ENCODE results near the gene MAPRE2.

Gene MAPRE2

DNA sequence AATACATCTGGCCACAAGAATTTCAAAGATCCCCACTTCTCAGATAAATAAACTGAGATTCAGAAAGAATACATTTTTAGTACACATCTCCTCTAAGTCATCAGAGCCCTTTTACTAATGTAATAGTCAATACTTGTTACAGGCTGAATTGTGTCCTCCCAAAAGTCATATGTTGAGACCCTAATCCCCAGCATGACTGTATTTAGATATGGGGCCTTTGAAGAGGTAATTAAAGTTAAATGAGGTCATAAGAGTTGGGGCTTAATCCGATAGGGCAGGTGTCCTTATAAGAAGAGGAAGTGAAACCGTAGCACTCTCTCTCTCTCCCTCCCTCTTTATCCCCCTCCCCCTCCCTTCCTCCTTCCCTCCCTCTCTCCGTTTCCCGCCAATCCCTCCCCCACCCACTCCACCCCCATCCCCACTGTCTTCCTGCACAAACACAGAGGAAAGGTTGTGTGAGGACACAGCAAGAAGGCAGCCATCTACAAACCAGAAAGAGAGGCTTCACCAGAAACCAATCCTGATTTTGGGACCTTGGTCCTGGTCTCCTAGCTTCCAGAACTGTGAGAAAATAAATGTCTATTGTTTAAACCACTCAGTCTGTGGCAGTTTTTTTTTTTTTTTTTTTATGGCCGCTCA is 133.0 kb downstream of the MAPRE2 start:
- Histone ChIP-seq H4K91ac (ENCODE audit: low read depth, low read length, poor library complexity) (no peak overlapping the region), H2AK5ac (ENCODE audit: low read depth, low read length) (no peak overlapping the region), H3K18ac (ENCODE audit: low read length) (no peak overlapping the region), H3K27me3 (ENCODE audit: control insufficient read depth in 3 of 3, insufficient read depth in 3 of 3, low read depth in 1 of 3, low read length in 3 of 3) (no peaks in the 10 kb centered on the region), H3K4me3 (ENCODE audit: low read length in 2 of 2) (no peak overlapping the region), H3K14ac (ENCODE audit: low read length) (no peak overlapping the region), H4K8ac (ENCODE audit: low read depth, low read length) (no peak overlapping the region), H3K79me1 (ENCODE audit: low read depth, low read length) (no peaks in the 10 kb centered on the region), H2BK5ac (ENCODE audit: low read length) (no peak overlapping the region), H3K27ac (replicated peaks; ENCODE audit: low read length) (no peak overlapping the region), H3K36me3 (replicated peaks in 1 of 2; ENCODE audit: control insufficient read depth in 2 of 2, insufficient read depth in 2 of 2, low read length in 2 of 2) (no peaks in the 10 kb centered on the region), H3K9me3 (replicated peaks in 1 of 2; ENCODE audit: control insufficient read depth in 2 of 2, insufficient read depth in 1 of 2, low read depth in 1 of 2, low read length in 2 of 2) (peaks cover 0 to 9% of the 10 kb centered on the region in 2 donors), H3K9ac (ENCODE audit: low read depth, low read length, poor library complexity) (no peak overlapping the region), H3K4me2 (ENCODE audit: insufficient read depth, low read length, poor library complexity, severe bottlenecking) (no peak overlapping the region), H2BK12ac (ENCODE audit: low read length) (no peak overlapping the region), H3K4me1 (ENCODE audit: control insufficient read depth in 2 of 2, insufficient read depth in 1 of 2, low read depth in 1 of 2, low read length in 2 of 2) (peaks cover 0 to 1% of the 10 kb centered on the region in 2 donors), H2BK15ac (ENCODE audit: low read length) (no peak overlapping the region), H2AFZ (ENCODE audit: low read length) (no peak overlapping the region), H3K4ac (ENCODE audit: low read length) (no peak overlapping the region), H3K23ac (ENCODE audit: low read depth, low read length, poor library complexity) (no peak overlapping the region), H2BK120ac (ENCODE audit: low read depth, low read length) (no peak overlapping the region)
- no CpG with 5 or more reads among the region's 5 CpGs for WGBS, 2 donors (ENCODE audit: extremely low coverage in 2 of 2, insufficient read length in 2 of 2, insufficient replicate concordance in 1 of 2)
- DNase-seq (ENCODE audit: low spot score): no peak

DNA sequence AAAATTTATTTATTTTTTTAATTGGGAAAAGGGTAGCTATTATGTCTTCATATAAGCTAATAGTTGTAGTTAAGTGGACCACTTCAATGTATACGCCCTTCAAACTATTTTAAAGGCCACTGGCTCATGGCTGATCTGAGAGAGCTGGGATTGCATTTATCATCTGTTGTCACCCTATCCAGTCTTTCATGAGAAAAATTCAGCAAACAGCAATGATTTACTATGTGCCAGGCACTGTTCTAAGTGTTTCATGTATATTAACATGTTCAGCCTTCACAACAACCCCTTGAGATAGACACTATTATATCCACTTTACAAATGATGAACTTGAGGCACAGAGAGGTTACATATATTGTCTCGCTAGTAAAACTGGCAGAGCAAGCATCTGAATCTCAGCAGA is 133.5 kb downstream of the MAPRE2 start:
- H2AK5ac ChIP-seq (ENCODE audit: low read depth, low read length): no peak overlapping the region
- H2BK15ac ChIP-seq (ENCODE audit: low read length): no peak overlapping the region
- H3K4ac ChIP-seq (ENCODE audit: low read length): no peak overlapping the region
- H3K36me3 ChIP-seq (replicated peaks in 1 of 2; ENCODE audit: control insufficient read depth in 2 of 2, insufficient read depth in 2 of 2, low read length in 2 of 2): no peaks in the 10 kb centered on the region
- no peaks in the 10 kb centered on the region for H3K79me1 ChIP-seq (ENCODE audit: low read depth, low read length)
- H2BK5ac ChIP-seq (ENCODE audit: low read length): no peak overlapping the region
- H4K8ac ChIP-seq (ENCODE audit: low read depth, low read length): no peak overlapping the region
- H2BK12ac ChIP-seq (ENCODE audit: low read length): no peak overlapping the region
- H2BK120ac ChIP-seq (ENCODE audit: low read depth, low read length): no peak overlapping the region
- no peak overlapping the region for H3K23ac ChIP-seq (ENCODE audit: low read depth, low read length, poor library complexity)
- DNase-seq (ENCODE audit: low spot score): no peak
- peaks cover 0 to 9% of the 10 kb centered on the region in 2 donors for H3K9me3 ChIP-seq (replicated peaks in 1 of 2; ENCODE audit: control insufficient read depth in 2 of 2, insufficient read depth in 1 of 2, low read depth in 1 of 2, low read length in 2 of 2)
- H3K4me3 ChIP-seq (ENCODE audit: low read length in 2 of 2): no peak overlapping the region
- no peak overlapping the region for H3K14ac ChIP-seq (ENCODE audit: low read length)
- no peak overlapping the region for H4K91ac ChIP-seq (ENCODE audit: low read depth, low read length, poor library complexity)
- H3K9ac ChIP-seq (ENCODE audit: low read depth, low read length, poor library complexity): no peak overlapping the region
- no peak overlapping the region for H3K18ac ChIP-seq (ENCODE audit: low read length)
- H3K27ac ChIP-seq (replicated peaks; ENCODE audit: low read length): no peak overlapping the region
- H3K27me3 ChIP-seq (ENCODE audit: control insufficient read depth in 3 of 3, insufficient read depth in 3 of 3, low read depth in 1 of 3, low read length in 3 of 3): no peaks in the 10 kb centered on the region
- no peak overlapping the region for H2AFZ ChIP-seq (ENCODE audit: low read length)
- no peak overlapping the region for H3K4me2 ChIP-seq (ENCODE audit: insufficient read depth, low read length, poor library complexity, severe bottlenecking)
- no CpG with 5 or more reads among the region's 2 CpGs for WGBS, 2 donors (ENCODE audit: extremely low coverage in 2 of 2, insufficient read length in 2 of 2, insufficient replicate concordance in 1 of 2)
- H3K4me1 ChIP-seq (ENCODE audit: control insufficient read depth in 2 of 2, insufficient read depth in 1 of 2, low read depth in 1 of 2, low read length in 2 of 2): peaks cover 0 to 1% of the 10 kb centered on the region in 2 donors

DNA sequence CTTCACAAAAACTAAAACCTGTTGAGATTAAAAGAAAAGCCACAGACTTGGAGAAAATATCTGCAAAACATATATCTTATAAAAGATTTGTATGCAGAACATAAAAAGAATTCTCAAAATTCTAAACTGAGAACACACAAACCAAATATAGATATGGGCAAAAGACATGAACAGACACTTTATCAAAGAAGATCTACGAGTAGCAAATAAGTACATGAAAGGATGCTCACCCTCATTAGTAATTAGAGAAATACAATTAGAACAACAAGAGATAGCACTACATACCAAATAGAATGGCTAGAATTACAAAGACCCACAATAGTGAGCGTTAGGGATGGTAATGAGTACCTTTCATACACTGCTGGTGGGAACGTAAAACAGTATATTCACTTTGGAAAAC is 135.7 kb downstream of the MAPRE2 start:
- peaks cover 0 to 1% of the 10 kb centered on the region in 2 donors for H3K4me1 ChIP-seq (ENCODE audit: control insufficient read depth in 2 of 2, insufficient read depth in 1 of 2, low read depth in 1 of 2, low read length in 2 of 2)
- H3K4ac ChIP-seq (ENCODE audit: low read length): no peak overlapping the region
- H2AK5ac ChIP-seq (ENCODE audit: low read depth, low read length): no peak overlapping the region
- H3K23ac ChIP-seq (ENCODE audit: low read depth, low read length, poor library complexity): no peak overlapping the region
- no peaks in the 10 kb centered on the region for H3K36me3 ChIP-seq (replicated peaks in 1 of 2; ENCODE audit: control insufficient read depth in 2 of 2, insufficient read depth in 2 of 2, low read length in 2 of 2)
- H3K9me3 ChIP-seq (replicated peaks in 1 of 2; ENCODE audit: control insufficient read depth in 2 of 2, insufficient read depth in 1 of 2, low read depth in 1 of 2, low read length in 2 of 2): peaks cover 0 to 9% of the 10 kb centered on the region in 2 donors
- no CpG with 5 or more reads among the region's 3 CpGs for WGBS, 2 donors (ENCODE audit: extremely low coverage in 2 of 2, insufficient read length in 2 of 2, insufficient replicate concordance in 1 of 2)
- no peak overlapping the region for H2BK5ac ChIP-seq (ENCODE audit: low read length)
- no peak overlapping the region for H2BK15ac ChIP-seq (ENCODE audit: low read length)
- no peak overlapping the region for H2BK120ac ChIP-seq (ENCODE audit: low read depth, low read length)
- no peak overlapping the region for H3K14ac ChIP-seq (ENCODE audit: low read length)
- H2BK12ac ChIP-seq (ENCODE audit: low read length): no peak overlapping the region
- H3K4me3 ChIP-seq (ENCODE audit: low read length in 2 of 2): no peak overlapping the region
- H3K27ac ChIP-seq (replicated peaks; ENCODE audit: low read length): no peak overlapping the region
- H4K91ac ChIP-seq (ENCODE audit: low read depth, low read length, poor library complexity): no peak overlapping the region
- no peak overlapping the region for H3K9ac ChIP-seq (ENCODE audit: low read depth, low read length, poor library complexity)
- no peaks in the 10 kb centered on the region for H3K79me1 ChIP-seq (ENCODE audit: low read depth, low read length)
- H3K27me3 ChIP-seq (ENCODE audit: control insufficient read depth in 3 of 3, insufficient read depth in 3 of 3, low read depth in 1 of 3, low read length in 3 of 3): no peaks in the 10 kb centered on the region
- no peak for DNase-seq (ENCODE audit: low spot score)
- H3K4me2 ChIP-seq (ENCODE audit: insufficient read depth, low read length, poor library complexity, severe bottlenecking): no peak overlapping the region
- no peak overlapping the region for H2AFZ ChIP-seq (ENCODE audit: low read length)
- H3K18ac ChIP-seq (ENCODE audit: low read length): no peak overlapping the region
- H4K8ac ChIP-seq (ENCODE audit: low read depth, low read length): no peak overlapping the region

DNA sequence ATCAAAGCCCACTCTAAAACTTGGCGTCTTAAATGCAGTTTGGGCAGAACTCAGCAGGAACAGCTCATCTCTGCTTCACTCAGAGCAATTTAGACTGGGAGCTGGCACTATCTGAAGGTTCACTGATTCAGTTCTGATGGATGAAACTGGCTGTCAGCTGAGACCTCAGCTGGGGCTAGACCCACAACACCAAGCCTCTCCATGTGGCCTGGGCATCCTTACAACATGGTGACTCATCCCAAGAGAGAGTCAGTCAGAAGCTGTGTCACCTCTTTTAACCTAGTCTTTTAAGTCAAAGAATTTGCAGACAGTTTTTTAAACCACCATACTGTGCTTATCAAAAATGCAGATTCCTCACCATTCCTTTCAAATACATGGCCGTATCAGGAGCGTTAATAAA is 137.0 kb downstream of the MAPRE2 start:
- Histone ChIP-seq H3K4me1 (ENCODE audit: control insufficient read depth in 2 of 2, insufficient read depth in 1 of 2, low read depth in 1 of 2, low read length in 2 of 2) (peaks cover 0 to 1% of the 10 kb centered on the region in 2 donors), H3K9ac (ENCODE audit: low read depth, low read length, poor library complexity) (no peak overlapping the region), H3K79me1 (ENCODE audit: low read depth, low read length) (no peaks in the 10 kb centered on the region), H2BK120ac (ENCODE audit: low read depth, low read length) (no peak overlapping the region), H3K18ac (ENCODE audit: low read length) (no peak overlapping the region), H3K27me3 (ENCODE audit: control insufficient read depth in 3 of 3, insufficient read depth in 3 of 3, low read depth in 1 of 3, low read length in 3 of 3) (no peaks in the 10 kb centered on the region), H3K9me3 (replicated peaks in 1 of 2; ENCODE audit: control insufficient read depth in 2 of 2, insufficient read depth in 1 of 2, low read depth in 1 of 2, low read length in 2 of 2) (peaks cover 0 to 9% of the 10 kb centered on the region in 2 donors), H3K23ac (ENCODE audit: low read depth, low read length, poor library complexity) (no peak overlapping the region), H2AK5ac (ENCODE audit: low read depth, low read length) (no peak overlapping the region), H3K14ac (ENCODE audit: low read length) (no peak overlapping the region), H3K4ac (ENCODE audit: low read length) (no peak overlapping the region), H3K36me3 (replicated peaks in 1 of 2; ENCODE audit: control insufficient read depth in 2 of 2, insufficient read depth in 2 of 2, low read length in 2 of 2) (no peaks in the 10 kb centered on the region), H2AFZ (ENCODE audit: low read length) (no peak overlapping the region), H2BK12ac (ENCODE audit: low read length) (no peak overlapping the region), H3K27ac (replicated peaks; ENCODE audit: low read length) (no peak overlapping the region), H2BK5ac (ENCODE audit: low read length) (no peak overlapping the region), H3K4me2 (ENCODE audit: insufficient read depth, low read length, poor library complexity, severe bottlenecking) (no peak overlapping the region), H4K91ac (ENCODE audit: low read depth, low read length, poor library complexity) (no peak overlapping the region), H3K4me3 (ENCODE audit: low read length in 2 of 2) (no peak overlapping the region), H4K8ac (ENCODE audit: low read depth, low read length) (no peak overlapping the region), H2BK15ac (ENCODE audit: low read length) (no peak overlapping the region)
- no CpG with 5 or more reads among the region's 3 CpGs for WGBS, 2 donors (ENCODE audit: extremely low coverage in 2 of 2, insufficient read length in 2 of 2, insufficient replicate concordance in 1 of 2)
- no peak for DNase-seq (ENCODE audit: low spot score)
